Measurements from ENCODE around the gene BCOR.

BCOR gene

DNA sequence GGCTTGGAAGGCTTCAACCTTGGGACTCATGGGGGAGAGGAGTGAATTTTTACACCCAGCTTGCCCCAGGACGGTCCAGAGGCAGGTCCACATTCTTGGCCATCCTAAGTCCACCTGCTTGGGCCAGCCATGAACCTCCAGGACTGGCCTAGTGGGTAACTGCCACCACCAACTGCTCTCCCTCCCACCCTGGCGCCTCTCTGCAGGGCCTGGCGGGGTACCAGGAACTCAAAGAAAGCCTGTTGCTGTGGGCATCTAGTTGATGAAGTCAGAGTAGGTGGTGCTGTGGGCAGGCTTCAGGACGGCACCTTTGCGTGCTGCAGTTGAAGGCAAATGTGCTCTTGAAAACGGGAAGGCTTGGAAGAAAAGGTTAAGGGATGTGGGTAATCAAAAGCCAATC, 12.0 kb downstream of the BCOR start:
- DNase-seq (ENCODE audit: low read depth): no peak
- in situ Hi-C loops (cut with HindIII; ENCODE audit: low sequenced_read_pairs): loop anchor here (5.0 kb wide), 1 partner anchor 82 kb away; no protein-coding TSS in a partner anchor
- TF ChIP-seq, protein P1, sequence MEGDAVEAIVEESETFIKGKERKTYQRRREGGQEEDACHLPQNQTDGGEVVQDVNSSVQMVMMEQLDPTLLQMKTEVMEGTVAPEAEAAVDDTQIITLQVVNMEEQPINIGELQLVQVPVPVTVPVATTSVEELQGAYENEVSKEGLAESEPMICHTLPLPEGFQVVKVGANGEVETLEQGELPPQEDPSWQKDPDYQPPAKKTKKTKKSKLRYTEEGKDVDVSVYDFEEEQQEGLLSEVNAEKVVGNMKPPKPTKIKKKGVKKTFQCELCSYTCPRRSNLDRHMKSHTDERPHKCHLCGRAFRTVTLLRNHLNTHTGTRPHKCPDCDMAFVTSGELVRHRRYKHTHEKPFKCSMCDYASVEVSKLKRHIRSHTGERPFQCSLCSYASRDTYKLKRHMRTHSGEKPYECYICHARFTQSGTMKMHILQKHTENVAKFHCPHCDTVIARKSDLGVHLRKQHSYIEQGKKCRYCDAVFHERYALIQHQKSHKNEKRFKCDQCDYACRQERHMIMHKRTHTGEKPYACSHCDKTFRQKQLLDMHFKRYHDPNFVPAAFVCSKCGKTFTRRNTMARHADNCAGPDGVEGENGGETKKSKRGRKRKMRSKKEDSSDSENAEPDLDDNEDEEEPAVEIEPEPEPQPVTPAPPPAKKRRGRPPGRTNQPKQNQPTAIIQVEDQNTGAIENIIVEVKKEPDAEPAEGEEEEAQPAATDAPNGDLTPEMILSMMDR (IDR thresholded peaks at IDR 0.05; ENCODE audit: low read depth, low read length, missing control alignments): no peak
- H3K4me3 ChIP-seq (ENCODE audit: low read depth, low read length): no peak overlapping the region

DNA sequence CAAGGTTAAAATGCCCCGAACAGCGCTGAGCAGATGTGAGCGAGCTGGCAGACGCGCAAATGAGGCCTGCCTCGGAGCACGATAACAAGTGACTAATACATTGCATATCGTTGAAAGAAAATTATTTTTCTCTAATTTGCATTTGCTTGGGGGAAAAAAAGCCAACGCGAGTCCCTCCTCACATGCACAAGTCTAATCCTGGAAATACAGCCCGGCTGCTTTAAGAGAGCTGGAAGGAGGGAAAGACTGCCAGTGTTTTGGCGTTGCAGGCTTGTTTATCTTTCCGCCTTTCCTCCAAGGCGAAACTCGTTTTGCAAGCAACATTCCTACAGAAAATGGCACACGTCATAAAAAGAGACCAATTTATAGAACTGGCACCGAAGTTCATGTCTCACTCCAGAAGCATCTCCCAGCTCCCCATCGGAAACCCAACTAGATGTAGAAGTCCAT, 12.6 kb downstream of the BCOR start:
- DNase-seq (ENCODE audit: low read depth): no peak
- no peak overlapping the region for H3K4me3 ChIP-seq (ENCODE audit: low read depth, low read length)

DNA sequence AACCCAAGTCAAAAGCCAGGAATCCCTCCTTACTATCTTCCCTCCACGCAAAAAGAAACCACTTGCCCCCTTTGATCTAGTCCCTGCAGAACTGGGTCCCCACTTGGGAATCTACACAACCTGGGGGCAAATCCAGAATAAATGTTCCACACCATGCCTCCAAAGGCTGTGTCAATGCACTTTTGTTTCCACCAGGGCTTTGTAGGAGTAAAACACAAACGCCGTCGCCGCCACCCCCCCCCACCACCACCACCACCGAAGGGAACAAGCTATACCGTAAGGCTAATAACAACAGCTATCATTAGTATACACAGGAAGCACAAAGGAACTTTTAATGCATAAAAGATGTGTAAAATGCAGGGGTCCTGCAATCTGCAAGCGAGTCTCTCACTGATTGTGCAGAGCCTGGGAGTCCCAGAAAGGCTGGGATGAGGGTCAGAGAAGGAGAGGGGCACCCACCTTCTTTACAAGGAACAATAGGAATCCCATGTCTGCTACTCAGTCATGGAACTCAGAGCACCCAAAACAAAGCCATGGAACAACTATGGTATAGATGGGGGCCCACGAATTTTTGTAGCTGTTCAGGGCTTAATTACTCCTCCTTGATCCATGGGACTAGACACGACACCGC, 13.2 kb downstream of the BCOR start:
- in situ Hi-C loops (cut with HindIII; ENCODE audit: low sequenced_read_pairs): loop anchor here (5.0 kb wide), 1 partner anchor 83 kb away; no protein-coding TSS in a partner anchor
- TF ChIP-seq, protein P1 (IDR thresholded peaks at IDR 0.05; ENCODE audit: low read depth, low read length, missing control alignments): no peak
- H3K4me3 ChIP-seq (ENCODE audit: low read depth, low read length): no peak overlapping the region
- DNase-seq (ENCODE audit: low read depth): no peak

More for the DNA sequence above, 12.6 kb downstream of the BCOR start:
- in situ Hi-C loops (cut with HindIII; ENCODE audit: low sequenced_read_pairs): loop anchor here (5.0 kb wide), 1 partner anchor 82 kb away; no protein-coding TSS in a partner anchor
- TF ChIP-seq, protein P1 (IDR thresholded peaks at IDR 0.05; ENCODE audit: low read depth, low read length, missing control alignments): no peak

DNA sequence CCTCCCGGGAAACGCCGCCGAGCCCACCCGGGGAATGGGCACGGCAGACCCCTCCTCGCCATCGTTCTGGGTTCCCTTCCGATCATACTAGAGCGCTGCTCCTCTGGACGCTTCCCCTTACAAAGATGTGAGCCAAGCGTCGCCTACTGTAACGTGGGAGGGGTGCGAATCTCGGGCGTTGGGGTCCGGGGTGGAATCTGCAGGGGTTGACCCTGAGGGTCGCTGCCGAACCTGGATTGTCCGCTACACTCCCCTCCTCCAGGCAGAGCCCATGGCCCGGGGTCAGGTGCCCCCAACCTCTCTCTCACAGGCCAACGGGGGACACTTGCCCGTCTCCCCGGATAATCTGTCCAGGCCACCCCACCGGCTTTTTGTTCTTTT, 13.8 kb downstream of the BCOR start:
- TF ChIP-seq, protein P1 (IDR thresholded peaks at IDR 0.05; ENCODE audit: low read depth, low read length, missing control alignments): no peak
- no peak for DNase-seq (ENCODE audit: low read depth)
- H3K4me3 ChIP-seq (ENCODE audit: low read depth, low read length): peak overlapping the region; percentile 36
- in situ Hi-C loops (cut with HindIII; ENCODE audit: low sequenced_read_pairs): no loop called here

DNA sequence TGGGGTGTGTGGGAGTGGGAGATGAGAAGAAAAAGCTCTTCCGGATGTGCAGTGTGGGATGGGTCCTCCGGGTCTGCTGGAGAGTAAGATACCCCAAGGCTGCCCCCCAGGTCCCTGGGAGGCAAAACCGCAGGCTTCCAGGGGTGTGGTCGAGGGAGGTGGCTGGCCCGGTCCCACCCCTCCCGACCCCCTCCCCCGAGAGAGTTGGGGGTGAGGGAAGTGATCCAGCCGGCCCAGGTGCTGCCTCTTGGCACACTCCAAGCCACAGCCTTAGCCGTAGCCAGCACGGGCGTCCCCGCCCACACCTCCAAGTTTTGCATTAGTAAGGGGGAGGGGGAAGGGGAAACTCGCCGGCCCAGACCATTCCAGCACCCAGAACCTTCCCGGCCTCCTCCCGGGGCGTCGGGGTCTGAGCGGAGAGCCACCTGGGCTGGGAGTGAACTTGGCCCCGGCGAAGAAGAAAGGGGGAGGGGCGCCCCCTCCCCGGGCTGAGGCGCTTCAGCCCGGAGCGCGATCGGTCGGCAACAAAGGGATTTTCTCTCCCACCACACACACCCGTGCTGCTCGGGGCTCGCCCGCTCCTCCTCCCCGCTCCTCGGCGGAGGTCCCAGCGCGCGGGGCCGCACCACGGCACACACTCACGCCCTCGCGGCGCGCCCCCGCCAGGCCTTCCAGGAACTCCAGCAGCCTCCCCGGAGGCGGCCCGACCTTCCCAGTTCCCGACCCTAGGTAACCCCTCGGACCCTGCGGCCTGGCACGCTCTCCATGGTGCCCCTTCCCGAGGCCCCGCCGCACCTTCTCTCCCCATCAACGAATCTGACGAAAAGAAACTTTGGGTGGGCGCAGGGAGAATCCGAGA, 14.4 kb downstream of the BCOR start:
- in situ Hi-C loops (cut with HindIII; ENCODE audit: low sequenced_read_pairs): no loop called here
- no peak for DNase-seq (ENCODE audit: low read depth)
- H3K4me3 ChIP-seq (ENCODE audit: low read depth, low read length): peak overlapping the region; percentile 36
- TF ChIP-seq, protein P1 (IDR thresholded peaks at IDR 0.05; ENCODE audit: low read depth, low read length, missing control alignments): no peak

DNA sequence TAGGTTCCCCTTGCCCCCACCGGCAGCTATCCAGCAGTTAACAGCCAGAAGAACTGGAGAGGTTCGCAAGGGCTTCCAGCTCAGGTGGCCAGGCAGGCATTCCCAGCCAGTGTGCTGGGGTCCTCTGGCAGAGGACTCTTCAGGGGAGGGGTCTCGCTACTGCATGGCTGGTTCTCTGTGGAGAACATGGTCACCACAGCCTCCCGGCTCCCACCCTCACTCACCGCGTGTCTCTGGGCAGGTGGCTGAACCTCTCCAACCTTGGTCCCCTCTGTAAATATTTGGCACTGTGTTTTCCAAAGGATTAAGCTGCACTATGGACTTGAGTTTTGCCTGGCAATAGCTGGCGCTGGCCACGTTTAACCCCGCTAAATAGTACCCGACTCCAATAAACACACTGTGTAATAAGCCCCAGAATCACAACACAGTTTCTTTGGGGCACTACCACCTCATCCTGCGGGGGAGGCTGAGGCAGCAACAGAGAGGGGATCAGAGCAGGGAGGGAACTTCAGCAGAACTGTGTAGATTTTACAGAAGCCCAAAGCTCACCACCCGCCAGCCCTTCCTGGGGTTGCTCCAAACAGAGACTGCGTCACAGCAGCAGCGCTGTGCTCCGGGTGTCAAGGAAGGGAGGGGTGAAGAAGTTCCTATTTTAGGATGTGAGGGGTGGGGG, 15.2 kb downstream of the BCOR start:
- in situ Hi-C loops (cut with HindIII; ENCODE audit: low sequenced_read_pairs): no loop called here
- DNase-seq (ENCODE audit: low read depth): no peak
- TF ChIP-seq, protein P1 (IDR thresholded peaks at IDR 0.05; ENCODE audit: low read depth, low read length, missing control alignments): no peak
- no peak overlapping the region for H3K4me3 ChIP-seq (ENCODE audit: low read depth, low read length)
